ENCODE measurements around the gene NFIA. TPM values are rescaled to one million over a fixed set of nuclear protein-coding genes. Genes with fewer than 3 reads are reported as not detected.

Gene NFIA
- total RNA-seq, 1 experiment from 2014 or later = 65.4 TPM

DNA sequence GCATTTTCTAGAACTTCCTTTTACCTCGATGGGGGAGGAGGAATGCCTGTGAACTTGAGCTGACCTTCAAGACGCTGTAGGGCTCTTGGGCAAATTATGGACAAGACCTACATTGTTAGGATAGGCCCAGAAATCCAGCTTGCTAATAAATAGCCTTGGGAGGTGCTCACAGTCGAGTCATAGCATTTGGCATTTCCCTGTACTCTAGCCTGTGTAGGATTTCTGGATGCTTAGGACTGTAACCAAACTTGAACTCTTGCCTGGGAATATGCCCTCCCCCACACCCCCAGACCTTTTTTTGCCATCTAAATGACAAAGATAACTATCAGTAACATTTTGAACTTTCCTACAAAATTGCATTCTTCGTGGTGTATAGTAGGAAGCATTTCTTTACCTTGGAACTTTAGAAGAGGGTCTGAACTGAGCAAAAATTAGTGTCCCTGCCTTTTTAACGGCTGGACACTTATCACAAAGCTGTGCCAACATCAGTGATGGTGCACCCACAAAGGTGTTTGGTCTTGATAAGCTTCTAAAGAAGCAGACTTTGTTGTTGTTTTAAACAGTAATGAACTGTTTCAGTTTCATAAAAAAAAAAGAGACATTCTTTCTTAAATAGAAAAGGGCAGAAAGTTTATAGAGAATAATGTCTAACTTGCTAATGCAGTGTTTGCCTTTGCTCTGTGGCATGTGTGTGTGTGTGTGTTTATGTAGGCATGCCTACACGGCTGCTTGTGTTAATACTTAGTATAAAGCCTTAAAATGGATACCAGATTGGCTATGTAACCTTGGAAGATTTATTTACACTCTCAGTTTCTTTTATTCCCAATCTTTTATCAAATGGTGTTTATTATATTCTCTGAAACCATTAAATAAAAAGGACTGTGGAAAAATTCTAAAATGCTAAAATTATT lies 88.2 kb downstream of the NFIA start:
- Histone ChIP-seq H3K4me1 (ENCODE audit: insufficient read depth, low read length, poor library complexity, severe bottlenecking) (peaks cover 44% of the 10 kb centered on the region), H3K36me3 (ENCODE audit: insufficient read depth, low read length, poor library complexity, severe bottlenecking) (no peaks in the 10 kb centered on the region), H3K27ac (ENCODE audit: low read depth, low read length, poor library complexity, severe bottlenecking) (no peak overlapping the region), H3K4me3 (ENCODE audit: low read depth, low read length, poor library complexity, severe bottlenecking) (no peak overlapping the region), H3K9me3 (ENCODE audit: low read depth, low read length, poor library complexity, severe bottlenecking) (no peaks in the 10 kb centered on the region), H3K27me3 (replicated peaks; ENCODE audit: insufficient read depth, low read depth, low read length, poor library complexity) (no peaks in the 10 kb centered on the region)
- DNase-seq (ENCODE audit: low spot score) = no peak
- intact Hi-C loops (cut with micrococcal nuclease; ENCODE audit: unreplicated experiment) = no loop called here
- CTCF ChIA-PET = no interaction called here
- POLR2A ChIA-PET (ENCODE audit: low non-redundant PET) = no interaction called here
- BruUV-seq (replicated peaks) = no TSS peak
- TF ChIP-seq EZH2 (IDR thresholded peaks at IDR 0.05; ENCODE audit: borderline replicate concordance, low read depth, low read length, poor library complexity, severe bottlenecking) = no peak
- TF ChIP-seq, protein P1, sequence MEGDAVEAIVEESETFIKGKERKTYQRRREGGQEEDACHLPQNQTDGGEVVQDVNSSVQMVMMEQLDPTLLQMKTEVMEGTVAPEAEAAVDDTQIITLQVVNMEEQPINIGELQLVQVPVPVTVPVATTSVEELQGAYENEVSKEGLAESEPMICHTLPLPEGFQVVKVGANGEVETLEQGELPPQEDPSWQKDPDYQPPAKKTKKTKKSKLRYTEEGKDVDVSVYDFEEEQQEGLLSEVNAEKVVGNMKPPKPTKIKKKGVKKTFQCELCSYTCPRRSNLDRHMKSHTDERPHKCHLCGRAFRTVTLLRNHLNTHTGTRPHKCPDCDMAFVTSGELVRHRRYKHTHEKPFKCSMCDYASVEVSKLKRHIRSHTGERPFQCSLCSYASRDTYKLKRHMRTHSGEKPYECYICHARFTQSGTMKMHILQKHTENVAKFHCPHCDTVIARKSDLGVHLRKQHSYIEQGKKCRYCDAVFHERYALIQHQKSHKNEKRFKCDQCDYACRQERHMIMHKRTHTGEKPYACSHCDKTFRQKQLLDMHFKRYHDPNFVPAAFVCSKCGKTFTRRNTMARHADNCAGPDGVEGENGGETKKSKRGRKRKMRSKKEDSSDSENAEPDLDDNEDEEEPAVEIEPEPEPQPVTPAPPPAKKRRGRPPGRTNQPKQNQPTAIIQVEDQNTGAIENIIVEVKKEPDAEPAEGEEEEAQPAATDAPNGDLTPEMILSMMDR (conservative IDR thresholded peaks at IDR 0.05; ENCODE audit: low read depth, low read length) = no peak

DNA sequence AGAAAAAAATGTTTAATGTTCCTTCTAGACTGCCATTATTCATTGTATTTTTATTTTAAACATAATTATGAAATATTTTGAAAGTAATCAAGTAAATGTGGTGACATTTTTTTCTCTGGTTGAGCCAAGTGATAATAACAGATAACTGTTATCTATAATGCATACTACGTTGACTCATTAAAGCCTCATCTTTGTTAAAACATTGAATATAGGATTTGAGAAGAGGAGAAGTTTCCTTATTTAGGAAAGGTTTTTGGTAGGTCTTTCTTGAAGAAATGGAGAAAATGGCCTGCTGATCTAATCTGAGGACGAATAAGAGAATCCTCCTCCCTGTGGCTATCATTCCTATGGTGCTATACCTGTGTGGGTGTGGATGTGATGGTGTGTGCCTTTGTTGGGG lies 89.0 kb downstream of the NFIA start:
- no peaks in the 10 kb centered on the region for H3K36me3 ChIP-seq (ENCODE audit: insufficient read depth, low read length, poor library complexity, severe bottlenecking)
- intact Hi-C loops (cut with micrococcal nuclease; ENCODE audit: unreplicated experiment) = no loop called here
- H3K27me3 ChIP-seq (replicated peaks; ENCODE audit: insufficient read depth, low read depth, low read length, poor library complexity) = no peaks in the 10 kb centered on the region
- no TSS peak for BruUV-seq (replicated peaks)
- no peak overlapping the region for H3K27ac ChIP-seq (ENCODE audit: low read depth, low read length, poor library complexity, severe bottlenecking)
- POLR2A ChIA-PET (ENCODE audit: low non-redundant PET) = no interaction called here
- TF ChIP-seq EZH2 (IDR thresholded peaks at IDR 0.05; ENCODE audit: borderline replicate concordance, low read depth, low read length, poor library complexity, severe bottlenecking) = no peak
- TF ChIP-seq, protein P1 (conservative IDR thresholded peaks at IDR 0.05; ENCODE audit: low read depth, low read length) = no peak
- peaks cover 44% of the 10 kb centered on the region for H3K4me1 ChIP-seq (ENCODE audit: insufficient read depth, low read length, poor library complexity, severe bottlenecking)
- H3K4me3 ChIP-seq (ENCODE audit: low read depth, low read length, poor library complexity, severe bottlenecking) = no peak overlapping the region
- H3K9me3 ChIP-seq (ENCODE audit: low read depth, low read length, poor library complexity, severe bottlenecking) = no peaks in the 10 kb centered on the region
- no peak for DNase-seq (ENCODE audit: low spot score)
- CTCF ChIA-PET = no interaction called here

DNA sequence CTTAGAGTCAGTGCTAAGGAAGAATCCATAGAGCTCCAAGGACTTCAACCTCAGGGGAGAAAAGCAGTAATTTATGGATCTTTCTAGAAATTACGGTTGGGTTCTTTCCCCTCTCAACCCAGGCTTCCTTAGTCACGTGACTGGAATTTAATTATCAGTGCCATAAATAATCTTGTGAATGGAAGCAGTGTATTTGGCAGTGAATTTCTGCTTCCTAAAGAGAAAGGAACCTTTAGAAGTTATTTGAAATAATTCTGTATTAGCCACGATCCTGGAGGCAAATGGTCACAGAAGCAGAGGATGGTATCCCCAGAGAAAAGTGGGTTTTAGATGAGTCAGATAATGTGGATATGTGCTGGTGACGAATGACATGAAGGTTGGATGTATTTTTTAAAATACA lies 89.6 kb downstream of the NFIA start:
- H3K4me3 ChIP-seq (ENCODE audit: low read depth, low read length, poor library complexity, severe bottlenecking) = no peak overlapping the region
- H3K27me3 ChIP-seq (replicated peaks; ENCODE audit: insufficient read depth, low read depth, low read length, poor library complexity) = no peaks in the 10 kb centered on the region
- H3K9me3 ChIP-seq (ENCODE audit: low read depth, low read length, poor library complexity, severe bottlenecking) = no peaks in the 10 kb centered on the region
- ChIA-PET POLR2A (ENCODE audit: low non-redundant PET) (no interaction called here), CTCF (no interaction called here)
- no TSS peak for BruUV-seq (replicated peaks)
- intact Hi-C loops (cut with micrococcal nuclease; ENCODE audit: unreplicated experiment) = no loop called here
- peaks cover 44% of the 10 kb centered on the region for H3K4me1 ChIP-seq (ENCODE audit: insufficient read depth, low read length, poor library complexity, severe bottlenecking)
- DNase-seq (ENCODE audit: low spot score) = peak; percentile 28
- no peak for TF ChIP-seq EZH2 (IDR thresholded peaks at IDR 0.05; ENCODE audit: borderline replicate concordance, low read depth, low read length, poor library complexity, severe bottlenecking)
- TF ChIP-seq, protein P1 (conservative IDR thresholded peaks at IDR 0.05; ENCODE audit: low read depth, low read length) = no peak
- H3K27ac ChIP-seq (ENCODE audit: low read depth, low read length, poor library complexity, severe bottlenecking) = no peak overlapping the region
- H3K36me3 ChIP-seq (ENCODE audit: insufficient read depth, low read length, poor library complexity, severe bottlenecking) = no peaks in the 10 kb centered on the region
